Measurements from ENCODE around the gene LINC01488. TPM values are rescaled to one million over a fixed set of nuclear protein-coding genes. Genes with fewer than 3 reads are reported as not detected.

The LINC01488 gene
- under 0.01 TPM in 1 of 2 replicates, not detected in the other for total RNA-seq

DNA sequence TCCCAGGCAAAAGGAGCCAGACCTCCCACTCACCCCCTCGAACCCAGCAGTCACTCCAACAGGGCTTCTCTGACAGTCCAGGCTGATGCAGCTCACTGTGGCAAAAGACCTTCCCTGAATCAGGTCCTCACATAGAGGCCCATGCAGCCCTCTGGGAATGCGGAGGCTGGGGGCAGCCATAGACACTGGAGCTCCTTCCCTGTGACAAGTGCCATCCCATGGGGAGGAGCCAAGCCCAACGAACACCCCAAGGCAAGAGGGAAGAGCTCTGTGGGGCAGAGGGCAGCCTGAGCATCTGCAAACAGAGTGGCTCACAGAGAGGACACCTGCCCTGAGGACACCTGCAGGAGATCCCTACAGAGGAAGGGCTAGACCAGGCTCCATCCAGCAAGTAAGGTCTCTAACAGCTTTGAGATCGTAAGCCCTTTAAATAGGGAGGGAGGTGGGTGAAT lies at the start of gene LINC01488:
LINC01488 (plus strand) TSS at position 271 of the 452 bp plus-strand sequence.

Other genes starting within 250 kb of the LINC01488 start
- 0.85 and 4.8 TPM in 2 replicates for gene MYEOV, start 187.5 kb upstream of the LINC01488 start, total RNA-seq
- gene CCND1, start 159.5 kb downstream of the LINC01488 start, total RNA-seq = 1,108 and 1,397 TPM in 2 replicates
- gene LTO1, start 193.7 kb downstream of the LINC01488 start, total RNA-seq = 15.5 and 20.3 TPM in 2 replicates
- not detected in 2 replicates for gene FGF19, start 222.4 kb downstream of the LINC01488 start, total RNA-seq